Stimulated activated CD4-positive, alpha-beta T cell treated with anti-CD3 and anti-CD28 coated beads, Interleukin-12 subunit alpha, Interleukin-12 subunit beta, amount 100 ng/mL, for 4 hours (primary cell): Measurements from ENCODE around the gene EFTUD2.

Experiments
- DNase-seq: peaks from one replicate; pipeline ENCODE4 v3.0.0-alpha.2; 2020

EFTUD2 gene

GRCh38 chr17:44804302-44805089, 94.7 kb downstream of the EFTUD2 start:
- DNase-seq, result no peak

- no peak for DNase-seq
These were observed 97.4 kb downstream of the EFTUD2 start for GRCh38 chr17:44801880-44802279.
